HG03460 (cell line): ENCODE data around the gene MLXIPL.
"Not testable (repeated sequence)": the region's sequence is repeated elsewhere in the genome, so short reads cannot be mapped to it uniquely, and the experiment has no call there.

Source experiments
- ATAC-seq: cut with Tn5 transposase; IDR thresholded peaks from one replicate; pipeline ENCODE4 v1.9.1; 2021; ENCODE audit not compliant: unreplicated experiment

MLXIPL gene

DNA sequence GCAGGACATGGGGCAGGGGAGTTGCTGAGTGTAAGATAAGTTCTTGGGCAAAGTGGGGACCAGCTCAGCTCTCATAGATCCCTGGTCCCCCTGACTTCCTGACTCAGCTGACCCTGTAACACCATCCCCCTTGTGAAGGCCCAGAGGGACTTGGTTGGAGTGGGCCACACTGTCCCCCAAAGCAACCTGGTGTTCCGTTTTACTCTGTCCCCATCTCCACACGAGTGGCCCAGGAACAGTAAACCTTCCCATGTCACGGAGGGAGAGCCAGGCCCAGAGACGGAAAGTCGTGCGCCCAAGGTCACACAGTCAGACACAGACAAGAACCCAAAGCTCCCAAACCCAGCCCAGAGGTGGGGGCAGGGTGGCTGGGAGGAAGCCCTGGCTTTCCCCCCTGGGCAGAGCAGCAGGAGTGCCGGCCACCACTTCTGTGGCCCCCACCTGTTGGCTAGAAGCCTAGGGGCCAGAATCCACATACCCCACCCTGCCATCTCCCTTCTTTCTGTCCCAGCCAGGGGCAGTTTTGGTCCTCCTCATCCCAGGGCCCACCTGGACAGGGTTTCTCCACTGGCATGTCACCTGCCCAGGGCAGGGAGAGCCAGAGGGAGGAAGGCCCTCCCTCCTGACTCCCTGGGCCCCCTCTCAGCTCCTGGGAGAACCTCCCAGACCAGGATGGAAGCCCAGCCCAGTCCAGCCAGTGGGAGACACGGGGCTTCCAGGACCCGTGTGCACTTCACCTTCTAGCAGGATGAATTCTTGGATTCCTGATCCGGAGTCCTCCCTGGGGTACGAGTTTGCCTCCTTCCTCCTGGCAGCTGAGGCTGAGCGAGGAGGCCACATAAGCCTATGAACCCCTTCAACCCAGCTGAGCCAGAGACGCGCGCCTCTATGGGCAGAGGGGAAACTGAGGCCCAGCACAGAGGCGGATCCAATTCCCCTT lies 22.7 kb upstream of the MLXIPL start:
- ATAC-seq: no peak

DNA sequence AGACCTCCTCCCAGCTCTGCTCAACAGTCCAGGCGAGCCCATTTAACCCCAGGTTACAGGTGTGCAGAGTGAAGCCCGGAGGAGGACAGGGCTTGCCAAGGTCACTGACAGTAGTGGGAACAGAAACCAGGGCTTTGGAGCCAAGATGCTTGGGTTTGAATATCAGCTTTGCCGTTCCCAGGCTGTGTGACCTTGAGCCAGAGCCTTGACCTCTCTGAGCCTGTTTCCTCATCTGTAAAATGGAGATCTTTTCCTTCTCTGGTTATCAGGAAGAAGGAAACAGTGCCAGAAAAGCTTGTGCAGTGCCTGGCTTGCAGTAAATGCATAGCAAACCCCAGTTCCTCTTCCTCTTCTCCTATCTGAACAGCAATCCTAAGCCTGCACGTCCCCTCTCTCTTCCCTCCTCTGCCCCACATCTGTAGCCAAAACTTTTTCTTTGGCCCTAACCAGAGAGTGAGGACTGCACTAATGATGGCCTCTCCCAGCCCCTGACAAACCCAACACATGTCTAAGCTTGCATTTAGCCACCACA lies 21.4 kb upstream of the MLXIPL start:
- no peak for ATAC-seq

DNA sequence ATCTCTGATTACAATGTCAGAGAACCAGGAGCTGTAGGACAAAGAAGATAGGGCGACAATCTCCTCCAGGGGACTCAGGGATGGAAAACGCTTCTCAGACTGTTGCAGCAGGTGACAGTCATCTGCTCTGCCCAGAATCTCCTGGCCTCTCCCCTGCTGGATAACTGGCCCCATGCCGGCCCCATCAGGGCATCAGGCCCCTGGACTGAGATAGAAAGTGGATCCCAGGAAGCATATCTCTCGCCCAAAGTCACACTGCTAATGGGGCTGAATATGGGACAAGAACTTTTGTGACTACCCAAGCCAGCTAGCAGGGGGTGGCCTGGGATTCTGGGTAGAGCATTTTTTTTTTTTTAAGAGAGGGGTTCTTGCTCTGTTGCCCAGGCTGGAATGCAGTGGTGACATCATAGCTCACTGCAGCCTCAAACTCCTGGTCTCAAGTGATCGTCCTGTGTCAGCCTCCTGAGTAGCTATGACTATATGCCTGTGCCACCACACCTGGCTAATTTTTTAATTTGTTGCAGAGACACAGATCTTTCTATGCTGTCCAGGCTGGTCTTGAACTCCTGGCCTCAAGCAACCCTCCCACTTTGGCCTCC lies 20.5 kb upstream of the MLXIPL start:
- ATAC-seq: no peak

DNA sequence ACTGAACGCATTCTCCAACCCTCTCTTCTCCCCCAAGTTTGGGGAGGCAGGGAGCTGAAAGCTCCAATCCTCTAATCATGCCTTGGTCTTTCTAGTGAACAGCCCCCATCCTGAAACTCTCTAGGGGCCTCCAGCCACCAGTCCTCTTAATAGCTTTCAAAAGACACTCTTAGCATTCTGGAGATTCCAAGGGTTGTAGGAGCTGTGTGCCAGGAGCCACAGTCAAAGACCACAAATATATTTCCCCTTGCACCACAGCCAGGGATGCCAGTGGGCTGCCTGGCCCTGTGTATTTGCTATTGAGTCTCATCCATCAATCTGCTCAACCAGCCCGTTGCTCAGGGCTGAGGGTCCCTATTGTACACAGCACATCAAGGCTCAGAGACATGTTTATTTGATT lies 18.5 kb upstream of the MLXIPL start:
- no peak for ATAC-seq

DNA sequence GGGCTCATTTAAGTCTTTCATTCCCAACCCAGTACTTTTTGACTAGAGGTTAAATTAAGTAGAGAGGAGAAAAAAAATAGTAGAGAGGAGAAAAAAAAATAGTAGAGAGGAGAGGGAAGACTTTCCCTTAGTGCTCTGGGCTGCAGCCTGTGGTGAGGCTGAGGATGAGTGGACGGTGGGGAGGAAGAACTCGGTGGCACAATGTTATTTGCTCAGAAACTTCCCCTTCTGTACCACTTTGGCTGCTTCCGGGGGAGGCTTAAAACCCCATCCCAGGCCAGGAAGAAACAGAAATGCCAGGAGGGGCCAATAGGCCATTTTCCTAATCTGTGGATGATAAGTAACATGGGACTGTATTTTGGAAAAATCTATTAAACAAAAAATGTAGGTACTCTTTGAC lies 14.6 kb upstream of the MLXIPL start:
- ATAC-seq: no peak

DNA sequence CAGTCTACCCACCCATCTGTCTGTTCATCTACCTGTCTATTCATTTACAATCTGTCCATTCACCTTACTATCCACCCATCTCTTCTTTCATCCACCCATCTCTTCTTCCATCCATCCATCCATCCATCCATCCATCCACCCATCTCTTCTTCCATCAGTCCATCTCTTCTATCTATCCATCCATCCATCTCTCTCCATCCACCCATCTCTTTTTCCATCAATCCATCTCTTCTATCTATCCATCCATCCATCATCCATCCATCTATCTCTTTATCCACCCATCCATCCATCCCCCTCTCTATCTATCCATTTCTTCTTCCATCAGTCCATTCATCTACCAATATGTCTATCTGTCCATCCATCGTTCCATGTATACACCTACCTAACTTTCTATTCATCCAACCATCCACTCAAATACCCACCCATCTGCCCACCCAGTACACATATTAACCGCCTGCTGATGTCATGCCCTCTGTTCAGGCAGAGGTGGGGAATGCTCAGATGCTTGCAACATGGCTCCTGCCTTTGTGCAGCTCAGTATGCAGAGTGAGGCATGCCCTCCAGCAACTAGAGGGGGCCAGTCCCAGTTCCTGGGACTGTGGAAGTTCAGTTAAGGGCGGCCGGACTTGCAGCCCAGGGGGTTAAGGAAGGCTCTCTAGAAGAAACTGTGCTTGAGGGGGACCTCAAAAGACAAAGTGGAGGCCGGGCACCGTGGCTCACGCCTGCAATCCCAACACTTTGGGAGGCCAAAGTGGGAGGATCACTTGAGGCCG lies 11.3 kb upstream of the MLXIPL start:
- no peak for ATAC-seq

DNA sequence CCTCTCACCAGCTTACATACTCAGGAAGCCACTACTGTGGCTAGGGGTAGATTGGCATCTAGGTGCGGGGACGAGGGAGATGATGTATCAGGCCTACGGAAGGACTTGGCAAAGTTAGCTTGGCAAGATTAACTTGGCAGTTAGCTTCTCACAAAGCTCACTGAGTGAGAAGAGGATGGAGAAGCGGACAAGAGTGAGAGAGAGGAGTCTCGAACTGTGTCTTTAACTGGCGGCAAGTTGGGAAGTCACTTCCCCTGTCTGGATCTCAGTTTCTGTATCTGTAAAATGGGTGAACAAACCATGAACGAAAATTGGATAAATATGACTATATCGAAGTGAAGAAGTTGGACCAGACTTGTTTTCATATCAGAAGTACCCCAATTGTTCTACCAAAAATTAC lies 9.5 kb upstream of the MLXIPL start:
- no peak for ATAC-seq

DNA sequence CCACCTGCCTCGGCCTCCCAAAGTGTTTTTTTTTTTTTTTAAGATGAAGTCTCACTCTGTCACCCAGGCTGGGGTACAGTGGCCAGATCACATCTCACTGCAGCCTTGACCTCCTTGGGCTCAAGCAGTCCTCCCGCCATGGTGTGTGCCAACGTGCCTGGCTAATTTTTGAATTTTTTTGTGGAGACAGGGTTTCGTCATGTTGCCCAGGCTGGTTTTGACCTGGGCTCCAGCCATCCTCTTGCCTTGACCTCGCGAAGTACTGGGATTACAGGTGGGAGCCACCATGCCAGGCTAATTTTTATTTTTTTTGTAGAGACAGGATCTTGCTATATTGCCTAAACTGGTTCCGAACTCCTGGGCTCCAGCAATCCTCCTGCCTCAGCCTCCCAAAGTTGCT lies 9.0 kb upstream of the MLXIPL start:
- ATAC-seq: no peak

DNA sequence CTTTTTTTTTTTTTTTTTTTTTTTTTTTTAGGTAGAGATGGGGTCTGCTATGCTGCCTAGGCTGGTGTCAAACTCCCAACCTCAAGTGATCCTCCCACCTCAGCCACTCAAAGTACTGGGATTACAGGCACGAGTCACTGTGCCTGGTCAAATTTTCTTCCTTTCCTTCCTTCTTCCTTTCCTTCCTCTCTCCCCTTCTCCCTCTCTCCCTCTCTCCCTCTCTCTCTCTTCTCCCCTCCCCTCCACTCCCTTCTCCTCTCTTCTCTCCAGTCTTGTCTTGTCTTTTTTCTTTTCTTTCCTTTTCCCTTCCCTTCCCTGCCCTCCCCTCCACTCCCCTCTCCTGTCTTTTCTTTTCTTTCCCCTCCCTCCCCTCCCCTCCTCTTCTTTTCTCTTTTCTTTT lies 7.2 kb upstream of the MLXIPL start:
- no peak for ATAC-seq

DNA sequence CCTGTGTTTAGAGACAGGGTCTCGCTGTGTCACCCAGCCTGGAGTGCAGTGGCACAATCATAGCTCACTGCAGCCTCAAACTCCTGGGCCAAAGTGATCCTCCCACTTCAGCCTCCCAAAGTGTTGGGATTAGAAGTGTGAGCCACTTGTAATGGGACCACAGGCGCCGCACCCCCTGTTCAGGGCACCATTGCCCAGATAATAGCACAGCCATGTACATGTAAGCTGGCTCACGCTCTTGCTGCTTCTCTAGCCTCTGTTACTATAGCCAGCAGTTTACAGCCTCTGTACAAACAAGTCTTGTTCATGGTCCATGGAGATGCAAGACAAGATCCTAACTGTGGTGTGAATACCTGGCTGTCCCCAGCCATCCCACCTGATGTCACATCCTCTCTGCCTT lies 4.2 kb upstream of the MLXIPL start:
- no peak for ATAC-seq

DNA sequence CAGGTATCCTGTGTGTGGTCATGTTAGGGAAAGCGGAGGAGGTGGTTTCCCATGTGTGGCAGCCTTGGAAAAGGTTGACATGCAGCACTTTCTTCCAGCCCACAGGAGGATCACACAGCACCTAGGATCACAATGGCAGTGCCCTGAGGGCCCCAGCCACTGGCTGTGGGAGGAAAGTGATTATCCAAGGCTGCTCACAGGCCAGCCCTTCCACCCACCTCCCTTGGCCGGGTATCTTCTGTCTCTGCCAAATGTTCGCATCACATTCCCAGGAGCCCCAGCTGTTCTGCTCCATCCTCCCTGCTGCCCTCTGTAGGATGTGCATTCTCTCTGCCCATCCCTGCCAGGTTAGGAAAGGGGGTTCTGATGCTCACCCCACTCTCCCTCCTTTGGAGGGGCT lies 2.5 kb upstream of the MLXIPL start:
- no peak for ATAC-seq

DNA sequence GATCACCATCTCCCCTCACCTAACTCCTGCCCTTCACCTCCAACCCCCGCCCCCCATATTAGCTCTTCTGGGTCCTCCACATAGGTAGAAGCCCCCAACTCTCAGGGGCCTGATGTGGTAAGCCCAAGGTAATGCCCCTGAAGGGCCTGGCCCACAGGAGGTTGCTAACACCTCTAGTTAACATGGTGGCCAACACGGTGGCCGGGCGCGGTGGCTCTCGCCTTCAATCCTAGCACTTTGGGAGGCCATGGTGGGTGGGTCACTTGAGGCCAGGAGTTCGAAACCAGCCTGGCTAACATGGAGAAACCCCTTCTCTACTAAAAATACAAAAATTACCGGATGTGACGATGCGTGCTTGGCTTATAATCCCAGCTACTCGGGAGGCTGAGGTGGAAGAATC lies 954 bp upstream of the MLXIPL start:
- no peak for ATAC-seq

DNA sequence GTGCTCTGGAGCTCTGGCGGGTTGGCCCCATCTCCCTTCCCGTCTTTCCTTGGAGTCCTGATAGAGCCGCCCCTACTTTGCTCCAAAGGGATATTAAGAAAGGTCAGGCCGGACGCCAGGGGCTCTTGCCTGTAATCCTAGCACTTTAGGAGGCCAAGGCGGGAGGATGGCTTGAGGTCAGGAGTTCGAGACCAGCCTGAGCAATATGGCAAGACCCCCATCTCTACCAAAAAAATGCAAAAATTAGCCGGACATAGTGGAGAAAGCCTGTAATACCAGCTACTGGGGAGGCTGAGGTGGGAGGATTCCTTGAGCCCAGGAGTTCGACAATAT lies 313 bp upstream of the MLXIPL start:
- ATAC-seq: no peak

DNA sequence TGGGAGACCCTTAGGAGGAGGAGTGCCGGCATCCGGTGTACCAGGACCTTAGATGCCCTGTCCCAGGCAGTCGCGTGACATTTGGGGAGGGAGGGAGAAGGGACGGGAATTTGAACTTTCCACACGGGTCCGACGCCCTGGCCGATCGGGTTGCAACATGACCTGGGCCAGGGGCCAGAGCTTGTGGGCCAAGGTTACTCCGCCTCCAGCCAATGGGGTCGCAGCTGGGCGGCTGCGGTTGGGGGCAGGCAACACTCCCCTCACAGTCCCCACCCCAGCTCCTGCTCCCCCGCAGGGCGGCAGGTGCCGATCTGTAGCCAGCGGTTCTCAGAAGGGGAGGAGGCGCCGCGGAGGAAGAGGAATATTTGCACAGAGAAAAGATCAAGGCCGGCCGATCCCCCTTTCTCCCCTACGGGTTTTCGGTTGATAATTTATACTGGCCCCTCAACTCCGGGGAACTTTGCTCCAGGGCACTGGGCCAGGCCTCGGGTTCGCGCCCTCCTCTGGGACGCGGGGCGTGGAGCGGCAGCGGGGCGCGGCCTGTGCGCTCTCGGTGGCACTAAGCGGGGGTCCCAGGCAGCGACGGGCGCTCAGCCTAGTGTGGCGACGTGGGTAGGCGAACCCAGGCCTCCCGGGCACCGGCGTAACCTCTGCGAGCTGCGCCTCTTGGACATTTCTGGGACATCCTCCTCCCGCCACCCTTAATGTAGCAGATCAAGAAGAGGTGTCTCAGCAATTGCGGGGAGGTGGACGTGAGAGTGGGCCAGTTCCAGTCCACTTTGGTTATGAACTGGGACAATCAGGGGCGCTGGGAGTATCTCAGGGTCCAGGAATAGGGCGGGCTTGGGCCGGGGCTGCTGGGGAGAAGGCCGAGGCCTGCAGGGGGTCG lies 1.2 kb downstream of the MLXIPL start:
- no peak for ATAC-seq

DNA sequence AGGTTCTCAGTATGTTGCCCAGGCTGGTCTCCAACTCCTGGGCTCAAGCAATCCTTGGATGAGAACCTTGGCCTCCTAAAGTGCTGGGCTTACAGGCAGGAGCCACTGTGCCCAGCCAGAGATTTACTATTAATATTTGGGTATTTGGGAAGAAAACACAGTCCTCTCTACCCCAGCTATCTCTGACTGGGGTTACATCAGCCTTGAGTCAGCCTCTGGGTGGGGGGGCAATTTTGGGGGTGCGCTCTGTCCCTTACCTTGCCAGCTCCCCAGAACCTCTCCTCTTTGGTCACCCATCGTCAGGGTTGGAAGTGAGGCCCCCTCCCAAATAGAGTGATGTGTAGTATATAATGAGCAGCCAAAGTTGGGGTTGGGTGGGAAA lies 1.8 kb downstream of the MLXIPL start:
- ATAC-seq: no peak

DNA sequence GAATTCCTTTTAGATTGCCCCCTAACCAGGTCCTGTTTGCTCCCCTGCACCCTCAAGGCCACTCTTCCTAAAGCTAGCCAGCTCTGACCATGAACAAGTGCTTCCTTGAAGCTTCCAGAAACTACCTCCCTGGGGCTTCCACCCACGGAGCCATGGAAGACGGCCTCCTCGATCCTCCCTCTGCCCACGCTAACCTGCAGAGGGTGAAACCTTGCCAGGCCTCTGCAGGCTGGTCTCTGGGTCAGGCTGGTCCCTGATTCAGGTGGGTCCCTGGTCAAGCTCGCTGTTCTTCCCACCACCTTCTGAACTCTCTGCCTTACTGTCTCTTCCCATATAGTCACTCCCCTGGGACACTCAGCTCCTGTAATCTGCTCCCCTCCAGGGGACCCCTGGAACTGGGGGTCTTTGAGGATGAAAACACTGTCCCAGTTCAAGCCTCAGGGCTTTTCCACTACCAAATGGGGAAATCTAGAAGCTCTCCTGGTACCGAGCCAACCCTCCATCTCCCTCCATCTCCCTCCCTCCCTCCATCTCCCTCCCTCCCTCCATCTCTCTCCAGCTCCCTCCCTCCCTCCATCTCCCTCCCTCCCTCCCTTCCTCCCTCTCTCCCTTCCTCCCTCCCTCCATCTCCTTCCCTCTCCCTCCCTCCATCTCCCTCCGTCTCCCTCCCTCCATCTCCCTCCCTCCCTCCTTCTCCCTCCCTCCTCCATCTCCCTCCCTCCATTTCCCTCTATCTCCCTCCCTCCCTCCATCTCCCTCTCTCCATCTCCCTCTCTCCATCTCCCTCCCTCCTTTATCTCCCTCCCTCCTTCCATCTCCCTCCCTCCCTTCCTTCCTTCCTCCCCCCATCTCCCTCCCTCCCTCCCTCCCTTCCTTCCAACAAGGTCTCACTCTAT lies 2.9 kb downstream of the MLXIPL start:
- no peak for ATAC-seq

DNA sequence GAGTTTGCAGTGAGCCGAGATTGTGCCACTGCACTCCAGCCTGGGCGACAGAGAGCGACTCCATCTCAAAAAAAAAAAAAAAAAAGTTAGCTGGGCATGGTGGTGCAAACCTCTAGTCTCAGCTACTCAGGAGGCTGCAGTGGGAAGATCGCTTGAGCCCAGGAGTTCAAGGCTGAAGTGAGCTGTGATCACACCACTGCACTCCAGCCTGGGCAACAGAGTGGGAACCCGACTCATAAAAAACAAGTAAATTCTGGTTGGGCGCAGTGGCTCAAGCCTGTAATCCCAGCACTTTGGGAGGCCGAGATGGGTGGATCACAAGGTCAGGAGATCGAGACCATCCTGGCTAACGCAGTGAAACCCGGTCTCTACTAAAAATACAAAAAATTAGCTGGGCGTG lies 4.9 kb downstream of the MLXIPL start:
- not testable (repeated sequence) for ATAC-seq

DNA sequence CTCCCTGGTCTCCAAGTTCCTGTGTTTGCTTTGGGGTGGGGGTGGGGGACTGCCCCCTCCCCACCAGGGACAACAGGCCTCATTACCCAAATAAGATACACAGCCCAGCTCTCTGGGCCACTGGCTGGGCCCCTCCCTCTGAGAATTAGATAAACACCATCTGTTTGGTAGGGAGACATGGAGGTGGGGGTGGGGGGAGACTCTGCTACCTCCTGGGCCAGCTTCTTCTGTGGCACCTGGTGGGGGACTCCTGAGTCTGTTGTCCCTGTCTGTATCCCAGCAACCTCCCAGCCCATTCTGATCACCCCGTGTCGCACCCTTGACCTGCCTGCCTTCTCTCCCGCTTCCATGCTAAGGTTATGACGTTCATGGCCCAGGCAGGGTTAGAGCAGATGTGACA lies 5.8 kb downstream of the MLXIPL start:
- ATAC-seq: no peak

DNA sequence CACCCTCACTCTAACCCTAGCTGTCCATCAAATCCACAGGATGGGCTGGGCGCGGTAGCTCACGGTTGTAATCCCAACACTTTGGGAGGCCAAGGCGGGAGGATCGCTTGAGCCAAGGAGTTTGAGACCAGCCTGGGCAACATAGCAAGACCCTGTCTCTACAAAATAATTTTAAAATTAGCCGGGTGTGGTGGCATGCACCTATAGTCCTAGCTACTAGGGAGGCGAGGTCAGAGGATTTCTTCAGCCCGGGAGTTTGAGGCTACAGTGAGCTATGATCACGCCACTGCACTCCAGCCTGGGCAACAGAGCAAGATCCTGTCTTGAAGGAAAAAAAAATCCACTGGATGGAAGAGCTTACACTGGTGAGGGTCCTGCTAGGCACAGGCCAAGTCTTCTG lies 6.8 kb downstream of the MLXIPL start:
- not testable (repeated sequence) for ATAC-seq

DNA sequence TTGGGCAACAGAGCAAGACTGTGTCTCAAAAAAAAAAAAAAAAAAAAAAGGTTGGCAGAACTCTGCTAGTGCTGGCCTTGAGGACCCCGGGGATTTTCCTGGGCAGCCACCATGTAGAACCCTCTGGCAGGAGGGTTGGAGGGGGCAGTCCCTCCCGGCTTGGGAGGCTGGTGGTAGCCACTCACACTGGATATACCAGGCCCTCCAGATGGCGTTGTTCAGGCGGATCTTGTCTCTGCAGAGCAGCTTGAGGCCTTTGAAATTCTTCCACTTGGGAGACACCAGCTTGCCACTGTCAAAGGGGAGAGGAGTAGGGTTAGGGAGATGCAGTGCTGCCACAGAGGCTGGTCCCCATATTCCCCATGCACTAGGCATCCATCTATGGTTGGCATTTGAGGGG lies 8.4 kb downstream of the MLXIPL start:
- ATAC-seq: no peak
